ENCODE results near the gene C15orf39.

The C15orf39 gene

DNA sequence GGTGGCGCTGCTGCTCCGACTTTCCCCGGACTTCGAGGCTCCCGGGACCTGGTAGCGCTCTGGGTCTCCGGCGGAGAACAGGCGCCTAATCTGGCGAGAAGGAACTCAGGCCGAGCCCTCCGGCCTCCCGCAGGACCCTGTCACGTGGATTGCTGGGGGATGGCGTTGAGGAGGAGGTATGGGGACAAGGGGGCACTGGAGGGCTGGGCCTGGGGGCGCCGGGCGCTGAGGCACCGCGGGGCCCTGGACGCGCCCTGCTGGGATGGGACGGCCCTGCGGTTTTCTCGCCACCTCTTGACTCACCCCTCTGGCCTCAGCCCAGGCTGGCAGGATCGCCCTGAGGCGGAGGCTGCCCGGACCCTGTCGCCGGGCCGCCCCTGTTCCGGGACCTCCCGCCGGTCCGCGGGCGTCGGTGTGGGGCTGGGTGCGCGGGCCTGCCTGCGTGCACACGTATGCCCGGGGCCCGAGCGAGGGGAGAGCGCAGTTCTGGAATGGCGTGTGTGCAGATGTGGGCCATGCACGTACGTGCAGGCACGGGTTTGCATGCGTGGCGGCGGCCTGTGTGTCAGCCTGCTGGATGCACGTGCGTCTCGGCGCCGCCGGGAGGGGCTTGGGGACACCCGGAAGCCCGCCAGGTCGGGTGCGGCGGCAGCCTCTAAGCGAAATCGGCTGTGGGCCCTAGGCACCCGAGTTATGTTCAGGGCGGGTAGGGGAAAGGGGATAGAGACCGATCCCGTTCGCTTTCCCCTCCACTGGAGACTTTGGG is 752 bp downstream of the C15orf39 start:
- Histone ChIP-seq H3K27me3 (no peaks in the 10 kb centered on the region), H3K4me1 (peaks cover 11% of the 10 kb centered on the region), H3K4me3 (ENCODE audit: low read depth, low read length) (peak overlapping the region; percentile 91), H3K9me3 (no peaks in the 10 kb centered on the region), H3K36me3 (peaks cover 17% of the 10 kb centered on the region)
- TF ChIP-seq, protein P1, sequence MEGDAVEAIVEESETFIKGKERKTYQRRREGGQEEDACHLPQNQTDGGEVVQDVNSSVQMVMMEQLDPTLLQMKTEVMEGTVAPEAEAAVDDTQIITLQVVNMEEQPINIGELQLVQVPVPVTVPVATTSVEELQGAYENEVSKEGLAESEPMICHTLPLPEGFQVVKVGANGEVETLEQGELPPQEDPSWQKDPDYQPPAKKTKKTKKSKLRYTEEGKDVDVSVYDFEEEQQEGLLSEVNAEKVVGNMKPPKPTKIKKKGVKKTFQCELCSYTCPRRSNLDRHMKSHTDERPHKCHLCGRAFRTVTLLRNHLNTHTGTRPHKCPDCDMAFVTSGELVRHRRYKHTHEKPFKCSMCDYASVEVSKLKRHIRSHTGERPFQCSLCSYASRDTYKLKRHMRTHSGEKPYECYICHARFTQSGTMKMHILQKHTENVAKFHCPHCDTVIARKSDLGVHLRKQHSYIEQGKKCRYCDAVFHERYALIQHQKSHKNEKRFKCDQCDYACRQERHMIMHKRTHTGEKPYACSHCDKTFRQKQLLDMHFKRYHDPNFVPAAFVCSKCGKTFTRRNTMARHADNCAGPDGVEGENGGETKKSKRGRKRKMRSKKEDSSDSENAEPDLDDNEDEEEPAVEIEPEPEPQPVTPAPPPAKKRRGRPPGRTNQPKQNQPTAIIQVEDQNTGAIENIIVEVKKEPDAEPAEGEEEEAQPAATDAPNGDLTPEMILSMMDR (IDR thresholded peaks at IDR 0.05; ENCODE audit: low read depth, low read length), result no peak
- DNase-seq, result peak; percentile 81

DNA sequence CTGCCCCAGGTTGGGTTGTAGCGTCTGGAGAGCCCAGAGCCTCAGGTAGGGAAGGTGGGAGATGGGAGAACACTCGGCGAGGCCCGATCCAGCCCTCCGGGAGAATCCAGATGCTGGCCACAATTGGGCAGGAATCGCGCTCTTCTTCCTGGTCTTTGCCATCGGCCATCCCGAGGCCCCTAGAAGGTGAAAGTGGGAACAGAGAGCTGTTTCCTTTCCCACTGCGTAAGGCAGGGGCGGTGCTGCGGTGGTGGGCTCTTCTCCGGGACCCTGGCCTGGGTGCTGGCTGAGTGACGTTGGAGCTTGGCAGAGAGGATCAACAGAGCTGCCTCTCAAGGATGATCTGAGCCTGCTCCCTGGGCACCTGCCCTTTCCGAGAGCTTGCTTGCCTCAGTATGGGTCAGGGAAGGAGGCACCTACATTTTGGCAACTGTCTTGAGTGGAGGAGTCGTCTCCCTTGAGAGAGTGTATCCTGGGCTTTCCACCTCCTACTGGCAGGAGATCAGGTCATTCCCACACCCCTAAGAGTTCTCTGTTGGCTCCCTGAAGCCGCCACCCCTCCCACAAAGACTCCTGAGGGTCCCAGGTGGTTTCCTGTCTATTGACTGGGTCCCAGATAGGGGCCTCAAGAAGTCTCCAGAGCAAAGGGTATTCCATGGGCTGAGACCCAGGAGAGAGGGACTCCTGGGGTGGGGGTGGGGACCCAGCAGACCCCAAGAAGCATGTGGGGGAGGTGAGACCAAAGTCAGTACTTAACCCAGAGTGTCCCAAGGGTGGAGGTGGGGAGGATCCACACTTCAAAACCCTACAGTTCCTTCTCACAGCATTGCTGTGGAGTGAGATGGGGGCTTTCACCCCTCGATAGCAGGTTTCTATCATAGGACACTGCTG is 1.6 kb downstream of the C15orf39 start:
- DNase-seq, result no peak
- H3K4me1 ChIP-seq, result peaks cover 10% of the 10 kb centered on the region
- peak overlapping the region; percentile 91 for H3K4me3 ChIP-seq (ENCODE audit: low read depth, low read length)

DNA sequence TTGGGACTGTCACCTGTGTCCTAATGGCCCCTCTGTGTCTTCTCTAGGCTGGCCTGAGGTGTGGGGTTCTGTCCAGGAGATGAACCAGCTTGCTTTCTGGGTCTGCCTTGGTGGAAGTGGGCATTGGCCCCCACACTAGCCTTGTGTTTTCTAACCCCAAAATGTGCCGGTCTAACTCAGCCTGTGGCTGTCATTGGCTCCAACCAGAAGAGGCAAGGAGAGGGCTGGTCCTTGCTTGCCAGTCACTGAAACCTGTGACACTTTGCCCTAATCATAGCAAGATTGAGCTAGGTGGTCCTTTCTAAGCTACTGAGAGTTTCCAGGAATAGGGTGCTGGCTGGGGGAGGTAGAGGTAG is 2.2 kb downstream of the C15orf39 start:
- TF ChIP-seq, protein P1 (IDR thresholded peaks at IDR 0.05; ENCODE audit: low read depth, low read length), result no peak
- Histone ChIP-seq H3K36me3 (peaks cover 31% of the 10 kb centered on the region), H3K4me3 (ENCODE audit: low read depth, low read length) (peak overlapping the region; percentile 91), H3K27me3 (no peaks in the 10 kb centered on the region), H3K4me1 (peaks cover 8% of the 10 kb centered on the region), H3K9me3 (no peaks in the 10 kb centered on the region)
- no peak for DNase-seq

More for the DNA sequence above, 1.6 kb downstream of the C15orf39 start:
- TF ChIP-seq, protein P1 (IDR thresholded peaks at IDR 0.05; ENCODE audit: low read depth, low read length), result no peak; the same call in 1 of the 2 replicates
- no peaks in the 10 kb centered on the region for H3K9me3 ChIP-seq
- no peaks in the 10 kb centered on the region for H3K27me3 ChIP-seq
- H3K36me3 ChIP-seq, result peaks cover 25% of the 10 kb centered on the region

DNA sequence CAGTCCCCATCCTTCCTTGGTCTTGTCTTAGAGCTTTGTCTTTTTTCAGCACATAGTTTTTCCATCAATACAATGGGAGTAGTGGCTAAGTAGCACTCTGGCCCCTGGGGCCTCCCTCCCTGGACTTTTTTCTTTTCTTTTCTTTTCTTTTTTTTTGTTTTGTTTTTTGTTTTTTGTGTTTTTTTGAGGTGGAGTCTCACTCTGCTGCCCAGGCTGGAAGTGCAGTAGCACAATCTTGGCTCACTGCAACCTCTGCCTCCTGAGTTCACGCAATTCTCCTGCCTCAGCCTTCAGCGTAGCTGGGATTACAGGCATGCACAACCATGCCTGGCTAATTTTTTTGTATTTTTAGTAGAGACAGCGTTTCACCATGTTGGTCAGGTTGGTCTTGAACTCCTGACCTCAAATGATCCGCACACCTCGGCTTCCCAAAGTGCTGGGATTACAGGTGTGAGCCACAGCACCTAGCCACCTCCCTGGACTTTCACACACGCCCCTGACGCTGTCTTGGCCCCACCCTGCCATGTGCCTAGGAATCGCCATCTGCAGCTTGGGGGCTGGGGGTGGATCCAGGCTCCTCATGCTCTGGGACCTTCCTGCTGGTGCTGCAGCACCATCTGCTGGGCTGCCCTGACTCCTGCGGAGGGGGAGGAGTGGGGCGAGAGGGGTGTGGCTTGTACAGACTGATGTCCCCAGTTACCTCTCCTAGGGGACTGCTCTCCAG is 2.8 kb downstream of the C15orf39 start:
- peaks cover 8% of the 10 kb centered on the region for H3K4me1 ChIP-seq
- TF ChIP-seq, protein P1 (IDR thresholded peaks at IDR 0.05; ENCODE audit: low read depth, low read length), result peak; percentile 99
- no peaks in the 10 kb centered on the region for H3K9me3 ChIP-seq
- no peaks in the 10 kb centered on the region for H3K27me3 ChIP-seq
- peaks cover 37% of the 10 kb centered on the region for H3K36me3 ChIP-seq
- peak; percentile 95 for DNase-seq
- peak overlapping the region; percentile 91 for H3K4me3 ChIP-seq (ENCODE audit: low read depth, low read length)

DNA sequence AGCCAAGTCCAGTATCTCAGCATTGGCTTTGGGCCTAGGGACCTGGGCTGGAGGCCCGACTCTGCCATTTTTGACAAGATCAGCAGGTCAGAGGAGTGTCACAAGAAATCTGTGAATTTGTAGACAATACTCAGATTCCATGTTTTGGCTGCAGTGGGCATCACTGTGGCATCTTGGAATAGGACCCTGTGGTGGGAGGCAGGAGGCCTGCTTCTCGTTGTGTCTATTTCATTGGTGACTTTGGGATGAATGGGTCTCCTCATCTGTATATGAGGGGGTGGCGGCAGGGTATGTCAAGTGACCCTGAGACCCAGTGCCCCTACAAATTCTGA is 3.3 kb downstream of the C15orf39 start:
- TF ChIP-seq, protein P1 (IDR thresholded peaks at IDR 0.05; ENCODE audit: low read depth, low read length), result no peak
- H3K4me3 ChIP-seq (ENCODE audit: low read depth, low read length), result no peak overlapping the region
- H3K36me3 ChIP-seq, result peaks cover 43% of the 10 kb centered on the region
- no peaks in the 10 kb centered on the region for H3K27me3 ChIP-seq
- DNase-seq, result no peak
- peaks cover 8% of the 10 kb centered on the region for H3K4me1 ChIP-seq
- no peaks in the 10 kb centered on the region for H3K9me3 ChIP-seq
